H9 (cell line): Measurements from ENCODE around the gene JMJD8. TPM values are rescaled to one million over a fixed set of nuclear protein-coding genes. Genes with fewer than 3 reads are reported as not detected.

Source experiments
- DNase-seq: peaks from one replicate; pipeline ENCODE4 v3.0.0-alpha.2; 2017
- H2AFZ ChIP-seq: one replicate; pipeline ENCODE4 v1.6.1; 2013; ENCODE audit warnings: mild to moderate bottlenecking, low read length, control low read depth, moderate library complexity
- H2AK5ac ChIP-seq: 2 replicates; pipeline ENCODE4 v1.6.1; 2013; ENCODE audit warnings: low read length, control low read depth, mixed read lengths; ENCODE audit not compliant: insufficient read length
- H2BK120ac ChIP-seq: one replicate; pipeline ENCODE4 v1.6.1; 2013; ENCODE audit warnings: low read depth, mild to moderate bottlenecking, low read length, control low read depth, inconsistent platforms; ENCODE audit not compliant: poor library complexity, severe bottlenecking
- H2BK12ac ChIP-seq: 2 replicates; pipeline ENCODE4 v1.6.1; 2013; ENCODE audit warnings: low read length, control low read depth, mixed read lengths, low read depth; ENCODE audit not compliant: insufficient read length
- H2BK15ac ChIP-seq: 2 replicates; pipeline ENCODE4 v1.6.1; 2013; ENCODE audit warnings: low read depth, low read length, control low read depth
- H2BK20ac ChIP-seq: one replicate; pipeline ENCODE4 v1.6.1; 2013; ENCODE audit warnings: low read depth, mild to moderate bottlenecking, low read length, control low read depth, inconsistent platforms; ENCODE audit not compliant: poor library complexity, severe bottlenecking
- H2BK5ac ChIP-seq: 2 replicates; pipeline ENCODE4 v1.6.1; 2013; ENCODE audit warnings: low read length, control low read depth, mixed read lengths; ENCODE audit not compliant: insufficient read length
- H3K14ac ChIP-seq: 2 replicates; pipeline ENCODE4 v1.6.1; 2013; ENCODE audit warnings: low read length, control low read depth; ENCODE audit not compliant: insufficient read depth
- H3K18ac ChIP-seq: 2 replicates; pipeline ENCODE4 v1.6.1; 2013; ENCODE audit warnings: low read depth, mild to moderate bottlenecking, mixed read lengths, low read length, control low read depth; ENCODE audit not compliant: insufficient read length
- H3K23ac ChIP-seq: 2 replicates; pipeline ENCODE4 v1.6.1; 2013; ENCODE audit warnings: low read length, control low read depth, mixed read lengths, low read depth; ENCODE audit not compliant: insufficient read length
- H3K23me2 ChIP-seq: 2 replicates; pipeline ENCODE4 v1.6.1; 2013; ENCODE audit warnings: low read depth, mild to moderate bottlenecking, mixed read lengths, low read length, control low read depth; ENCODE audit not compliant: insufficient read length, poor library complexity, severe bottlenecking
- H3K27ac ChIP-seq: 2 replicates; pipeline ENCODE4 v1.5.1; 2013; ENCODE audit warnings: low read length, control low read depth, mixed read lengths, low read depth; ENCODE audit not compliant: insufficient read length
- H3K27me3 ChIP-seq: 2 replicates; pipeline ENCODE4 v1.6.1; 2013; ENCODE audit warnings: low read length, control low read depth, inconsistent platforms; ENCODE audit not compliant: insufficient read depth
- H3K4ac ChIP-seq: 2 replicates; pipeline ENCODE4 v1.6.1; 2013; ENCODE audit warnings: low read depth, mild to moderate bottlenecking, control low read depth, inconsistent platforms, low read length, moderate library complexity
- H3K4me1 ChIP-seq: 2 replicates; pipeline ENCODE4 v1.6.1; 2013; ENCODE audit warnings: low read length, control low read depth, inconsistent platforms; ENCODE audit not compliant: insufficient read depth
- H3K4me2 ChIP-seq: 2 replicates; pipeline ENCODE4 v1.6.1; 2013; ENCODE audit warnings: low read length, control low read depth, mixed read lengths; ENCODE audit not compliant: insufficient read length, insufficient read depth
- H3K56ac ChIP-seq: 2 replicates; pipeline ENCODE4 v1.6.1; 2013; ENCODE audit warnings: low read depth, mild to moderate bottlenecking, mixed read lengths, low read length, control low read depth; ENCODE audit not compliant: insufficient read length
- H3K79me1 ChIP-seq: 2 replicates; pipeline ENCODE4 v1.6.1; 2013; ENCODE audit warnings: low read depth, mild to moderate bottlenecking, moderate library complexity, low read length, control low read depth, inconsistent platforms; ENCODE audit not compliant: insufficient read depth, poor library complexity, severe bottlenecking
- H3K79me2 ChIP-seq: 2 replicates; pipeline ENCODE4 v1.6.1; 2013; ENCODE audit warnings: low read length, control low read depth, inconsistent platforms; ENCODE audit not compliant: insufficient read depth
- H3K9ac ChIP-seq: 2 replicates; pipeline ENCODE4 v1.6.1; 2013; ENCODE audit warnings: low read length, control low read depth, mixed read lengths; ENCODE audit not compliant: insufficient read length; ENCODE audit errors: extremely low read depth
- H3K9me3 ChIP-seq: one replicate; pipeline ENCODE4 v1.6.1; 2013; ENCODE audit warnings: low read depth, low read length, inconsistent platforms; ENCODE audit not compliant: control insufficient read depth
- H3T11ph ChIP-seq: one replicate; pipeline ENCODE4 v1.6.1; 2013; ENCODE audit warnings: mild to moderate bottlenecking, low read length, control low read depth, inconsistent platforms
- H4K20me1 ChIP-seq: one replicate; pipeline ENCODE4 v1.6.1; 2013; ENCODE audit not compliant: control insufficient read depth, insufficient read length, insufficient read depth
- H4K5ac ChIP-seq: 2 replicates; pipeline ENCODE4 v1.6.1; 2013; ENCODE audit warnings: low read depth, mild to moderate bottlenecking, mixed read lengths, low read length, control low read depth; ENCODE audit not compliant: insufficient read length
- H4K8ac ChIP-seq: replicated peaks from 2 replicates; pipeline ENCODE4 v1.6.1; 2013; ENCODE audit warnings: low read length, control low read depth, mixed read lengths, low read depth; ENCODE audit not compliant: insufficient read length
- H4K91ac ChIP-seq: 2 replicates; pipeline ENCODE4 v1.6.1; 2013; ENCODE audit warnings: low read depth, mild to moderate bottlenecking, moderate library complexity, mixed read lengths, low read length, control low read depth; ENCODE audit not compliant: insufficient read length
- H3K27ac Mint-ChIP-seq, 3 experiments: 2 replicates in 2 of 3; 3 replicates in 1 of 3; pipeline ENCODE4 v1.8.0; 2020 to 2021; ENCODE audit warnings: mixed read lengths in 3 of 3, mild to moderate bottlenecking in 1 of 3, moderate library complexity in 1 of 3
- H3K27me3 Mint-ChIP-seq: 2 replicates; pipeline ENCODE4 v1.8.0; 2021; ENCODE audit warnings: low read depth, mild to moderate bottlenecking, moderate library complexity, mixed read lengths
- H3K36me3 Mint-ChIP-seq, 3 experiments: 2 replicates in 2 of 3; 3 replicates in 1 of 3; pipeline ENCODE4 v1.8.0; 2020 to 2021; ENCODE audit warnings: low read depth in 3 of 3, mixed read lengths in 3 of 3; ENCODE audit not compliant: insufficient read depth in 1 of 3
- H3K4me1 Mint-ChIP-seq, 2 experiments: 2 replicates each; pipeline ENCODE4 v1.8.0; 2020; ENCODE audit warnings: mixed read lengths in 2 of 2
- H3K4me3 Mint-ChIP-seq, 2 experiments: 2 replicates in 1 of 2; 3 replicates in 1 of 2; pipeline ENCODE4 v1.8.0; 2020 to 2021; ENCODE audit warnings: mild to moderate bottlenecking in 2 of 2, mixed read lengths in 2 of 2, moderate library complexity in 1 of 2
- H3K9me3 Mint-ChIP-seq, 2 experiments: 2 replicates in 1 of 2; 3 replicates in 1 of 2; pipeline ENCODE4 v1.8.0; 2020; ENCODE audit warnings: mild to moderate bottlenecking in 2 of 2, mixed read lengths in 2 of 2, moderate library complexity in 1 of 2
- CTCF ChIP-seq: fragments of 200-600 bp; sonication (generic); conservative IDR thresholded peaks from 3 replicates; pipeline ENCODE4 v1.8.0; 2021; ENCODE audit warnings: antibody characterized with exemption, mild to moderate bottlenecking
- WGBS: extraction: QIAGEN DNeasy Blood & Tissue Kit; methylation state at CpG from one replicate; pipeline ENCODE4 v1.1.7; 2013; ENCODE audit warnings: missing lambda C conversion rate, low lambda C conversion rate, mixed read lengths; ENCODE audit not compliant: insufficient read length; ENCODE audit errors: extremely low coverage; 5-methylcytosine and 5-hydroxymethylcytosine counted together
- total RNA-seq: library from RNA; stranded (reverse); gene quantifications from 2 replicates; pipeline ENCODE4 v1.2.1, GENCODE V29; 2021

Gene JMJD8
- total RNA-seq, 1 experiment from 2014 or later: 52.7 TPM

- WGBS: no CpG with 5 or more reads among the region's 21 CpGs
- Histone ChIP-seq H2BK120ac (no peak overlapping the region), H2BK5ac (no peak overlapping the region), H3K27ac (no peak overlapping the region), H3K23ac (no peak overlapping the region), H2BK20ac (no peak overlapping the region), H3K27me3 (peaks cover 21% of the 10 kb centered on the region; the same call in 1 of the 2 replicates), H3T11ph (no peak overlapping the region), H3K4me1 (no peaks in the 10 kb centered on the region), H4K8ac (no peak overlapping the region), H2AK5ac (no peak overlapping the region), H3K79me1 (no peaks in the 10 kb centered on the region), H2BK15ac (no peak overlapping the region), H4K20me1 (no peaks in the 10 kb centered on the region), H3K4me2 (no peak overlapping the region), H3K56ac (no peak overlapping the region), H4K91ac (no peak overlapping the region), H3K9me3 (no peaks in the 10 kb centered on the region), H2BK12ac (no peak overlapping the region), H3K9ac (no peak overlapping the region), H3K79me2 (no peaks in the 10 kb centered on the region), H3K14ac (no peak overlapping the region), H3K4ac (no peak overlapping the region), H2AFZ (no peak overlapping the region), H4K5ac (no peak overlapping the region), H3K23me2 (peaks cover 8% of the 10 kb centered on the region), H3K18ac (no peak overlapping the region)
- H3K36me3 Mint-ChIP-seq: no peaks in the 10 kb centered on the region
- peaks cover 3 to 10% of the 10 kb centered on the region in 2 experiments; a peak in 3 of 4 replicates for H3K4me1 Mint-ChIP-seq
- H3K4me3 Mint-ChIP-seq: no peak overlapping the region
- H3K9me3 Mint-ChIP-seq: peaks cover 0 to 2% of the 10 kb centered on the region in 2 experiments; a peak in 2 of 5 replicates
- peaks cover 77% of the 10 kb centered on the region for H3K27me3 Mint-ChIP-seq
- DNase-seq: no peak
- TF ChIP-seq CTCF: no peak
- no peak overlapping the region for H3K27ac Mint-ChIP-seq
These were observed 26.5 kb upstream of the JMJD8 start for GRCh38 chr16:710500-711075.
